HL-60 (cell line): ENCODE data around the gene TRPM2.
A peak's percentile ranks its signal among the peaks of the same experiment; 100 is the strongest.

Experiments used
- DNase-seq, 2 experiments: peaks; one replicate each; pipeline ENCODE4 v3.0.0-alpha.2; 2010 to 2020; ENCODE audit warnings: low read depth in 1 of 2, low spot score in 1 of 2
- H3K27ac ChIP-seq: fragments of 250-450 bp; sonication (Bioruptor Pico); replicated peaks from 2 replicates; pipeline ENCODE4 v1.5.1; 2020; ENCODE audit warnings: mild to moderate bottlenecking, moderate library complexity
- H3K27me3 ChIP-seq: fragments of 250-450 bp; sonication (Bioruptor Pico); 2 replicates; pipeline ENCODE4 v1.5.1; 2021; ENCODE audit warnings: mild to moderate bottlenecking, moderate library complexity; ENCODE audit not compliant: insufficient read depth, poor library complexity, severe bottlenecking
- H3K4me3 ChIP-seq: replicated peaks from 2 replicates; pipeline ENCODE4 v1.5.1; 2011; ENCODE audit warnings: mild to moderate bottlenecking, control low read depth, low read length; ENCODE audit not compliant: insufficient read depth
- CTCF ChIP-seq: IDR thresholded peaks from one replicate; pipeline ENCODE4 v1.5.1; 2011; ENCODE audit warnings: low read length, control low read depth, inconsistent platforms; ENCODE audit not compliant: insufficient read depth
- GABPA ChIP-seq: IDR thresholded peaks from 2 replicates; pipeline ENCODE4 v1.6.1; 2012; ENCODE audit warnings: low read depth
- POLR2AphosphoS5 ChIP-seq: IDR thresholded peaks from 2 replicates; pipeline ENCODE4 v1.6.1; 2012; ENCODE audit warnings: low read depth
- REST ChIP-seq: IDR thresholded peaks from 2 replicates; pipeline ENCODE4 v1.6.1; 2012; ENCODE audit warnings: low read depth; ENCODE audit not compliant: insufficient replicate concordance
- SPI1 ChIP-seq: IDR thresholded peaks from 2 replicates; pipeline ENCODE4 v1.6.1; 2012; ENCODE audit warnings: low read depth, mild to moderate bottlenecking, borderline replicate concordance

TRPM2 gene

GRCh38 chr21:44442266-44443125 is 89.1 kb downstream of the TRPM2 start:
- TF ChIP-seq POLR2AphosphoS5 = no peak
- H3K4me3 ChIP-seq = no peak overlapping the region
- H3K27ac ChIP-seq = no peak overlapping the region
- no peaks in the 10 kb centered on the region for H3K27me3 ChIP-seq
- no peak for DNase-seq

GRCh38 chr21:44443291-44443890 is 90.0 kb downstream of the TRPM2 start:
- TF ChIP-seq CTCF = no peak
- TF ChIP-seq REST = no peak
- no peak for TF ChIP-seq GABPA
- TF ChIP-seq POLR2AphosphoS5 = no peak
- no peak for TF ChIP-seq SPI1
- Histone ChIP-seq H3K4me3 (no peak overlapping the region), H3K27ac (no peak overlapping the region), H3K27me3 (peaks cover 5% of the 10 kb centered on the region)
- no peak for DNase-seq

- Histone ChIP-seq H3K27me3 (peaks cover 10% of the 10 kb centered on the region), H3K4me3 (no peak overlapping the region)
- TF ChIP-seq REST (no peak), SPI1 (no peak), CTCF (no peak), POLR2AphosphoS5 (no peak; the same call in 1 of the 2 replicates), GABPA (no peak)
These were observed 90.5 kb downstream of the TRPM2 start for GRCh38 chr21:44443891-44444285.

GRCh38 chr21:44444286-44444931 is 91.0 kb downstream of the TRPM2 start:
- H3K4me3 ChIP-seq = no peak overlapping the region
- no peak overlapping the region for H3K27ac ChIP-seq
- no peak for DNase-seq
- peaks cover 13% of the 10 kb centered on the region for H3K27me3 ChIP-seq
- TF ChIP-seq REST (no peak), POLR2AphosphoS5 (peak; percentile 54; the same call in 1 of the 2 replicates), CTCF (peak; percentile 4)

More at GRCh38 chr21:44443891-44444285, 90.5 kb downstream of the TRPM2 start:
- DNase-seq = no peak
- H3K27ac ChIP-seq = no peak overlapping the region
